ENCODE data around the gene RGS3.

RGS3 gene

DNA sequence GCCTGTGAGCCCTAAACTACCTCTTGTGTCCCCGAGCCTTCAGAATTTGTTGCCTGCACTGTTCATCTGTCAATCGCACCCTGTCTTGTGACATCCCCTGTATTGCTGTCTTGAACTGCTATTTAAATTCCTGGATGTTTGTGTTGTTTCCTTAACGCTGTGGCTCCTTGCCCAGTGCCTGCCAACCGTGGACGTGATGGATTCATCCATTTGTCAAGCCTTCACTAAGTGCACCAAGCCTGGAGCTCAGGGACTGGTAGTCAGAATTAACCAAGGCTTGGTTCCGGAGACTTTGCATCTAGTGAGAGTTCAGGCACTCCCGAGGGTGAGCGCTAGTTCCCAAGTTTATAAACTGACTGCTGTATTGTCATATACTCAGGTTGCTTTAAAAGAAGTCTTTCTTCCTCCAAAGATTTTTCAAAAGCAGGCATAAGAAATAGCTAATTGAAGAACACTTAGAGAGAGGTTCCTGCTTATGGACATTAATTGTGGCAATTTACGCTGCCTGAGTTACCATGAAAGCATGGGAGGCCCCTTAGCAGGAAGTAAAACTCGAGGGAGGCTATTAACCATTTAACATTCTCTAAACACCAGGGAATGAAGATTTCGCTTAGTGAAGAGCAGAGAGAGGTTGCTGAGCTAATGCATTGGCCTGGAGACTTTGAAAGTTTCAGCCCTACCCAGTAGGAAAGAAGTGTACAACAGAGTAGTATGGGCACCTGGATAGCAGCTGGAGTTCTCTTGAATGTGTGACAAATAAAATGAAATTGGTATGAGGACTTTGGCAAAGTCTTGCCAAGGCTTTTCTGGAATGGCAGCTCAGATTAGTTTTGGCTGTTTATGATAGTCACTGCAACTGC is 29.0 kb downstream of the RGS3 start:
- no peak for DNase-seq

DNA sequence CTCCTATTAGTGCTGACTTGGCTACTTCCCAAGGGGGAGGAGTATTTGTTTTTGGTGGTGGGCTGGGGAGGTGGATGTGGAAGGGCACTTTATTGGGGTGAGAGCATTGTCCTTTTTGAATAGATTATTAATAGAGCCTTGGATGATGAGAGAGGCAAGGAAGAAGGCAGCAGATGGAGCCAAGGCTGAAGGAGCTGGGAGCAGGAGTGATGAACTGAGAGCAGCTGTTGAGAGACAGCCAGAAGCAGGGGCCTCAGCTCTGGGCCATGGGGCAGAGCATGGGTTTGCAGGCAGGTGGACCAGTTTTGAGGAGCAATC is 29.6 kb downstream of the RGS3 start:
- no peak for DNase-seq

DNA sequence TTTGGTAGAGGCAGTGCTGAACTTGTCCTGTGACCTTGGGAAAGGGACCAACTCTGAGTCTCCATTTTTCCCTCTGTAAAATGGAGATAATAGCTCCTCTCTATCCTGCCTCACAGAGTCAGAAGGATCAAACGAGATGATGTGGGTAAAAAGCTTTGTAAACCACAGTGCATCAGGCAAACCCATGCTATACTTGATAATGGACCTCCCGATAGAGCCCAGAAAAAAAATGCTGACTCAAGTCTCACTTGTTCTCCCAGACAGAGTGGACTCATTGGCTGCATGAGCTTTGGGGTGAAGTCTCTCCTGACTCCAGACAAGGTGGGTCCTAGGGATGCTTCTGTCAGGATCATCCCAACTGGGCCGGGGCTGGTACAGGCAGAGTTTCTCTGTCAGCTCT is 32.0 kb downstream of the RGS3 start:
- no peak for DNase-seq

DNA sequence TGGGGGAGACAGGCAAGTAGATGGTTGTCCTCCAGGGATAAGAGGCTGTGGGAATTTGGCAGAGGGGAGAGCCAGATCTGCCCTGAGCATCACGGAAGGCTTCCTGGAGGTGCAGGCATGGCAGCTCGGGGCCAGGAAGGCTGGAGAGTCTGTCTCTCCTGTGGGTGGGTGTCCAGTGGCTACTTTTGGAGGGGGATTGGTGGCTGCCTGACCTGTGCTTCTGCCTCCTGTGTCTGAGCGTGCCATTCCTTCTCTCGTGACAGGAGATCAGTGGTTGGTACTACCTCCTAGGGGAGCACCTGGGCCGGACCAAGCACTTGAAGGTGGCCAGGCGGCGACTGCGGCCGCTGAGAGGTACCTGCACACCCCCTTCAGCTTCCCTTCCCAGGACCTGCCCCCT is 33.5 kb downstream of the RGS3 start:
- no peak for DNase-seq

GRCh38 chr9:113499153-113499875 is 35.8 kb downstream of the RGS3 start:
- no peak for DNase-seq

- no peak for DNase-seq
Observed at GRCh38 chr9:113499876-113500497, 36.5 kb downstream of the RGS3 start.

- DNase-seq, result no peak
Observed at GRCh38 chr9:113501129-113501686, 37.7 kb downstream of the RGS3 start.

GRCh38 chr9:113501852-113502251 is 38.3 kb downstream of the RGS3 start:
- no peak for DNase-seq

DNA sequence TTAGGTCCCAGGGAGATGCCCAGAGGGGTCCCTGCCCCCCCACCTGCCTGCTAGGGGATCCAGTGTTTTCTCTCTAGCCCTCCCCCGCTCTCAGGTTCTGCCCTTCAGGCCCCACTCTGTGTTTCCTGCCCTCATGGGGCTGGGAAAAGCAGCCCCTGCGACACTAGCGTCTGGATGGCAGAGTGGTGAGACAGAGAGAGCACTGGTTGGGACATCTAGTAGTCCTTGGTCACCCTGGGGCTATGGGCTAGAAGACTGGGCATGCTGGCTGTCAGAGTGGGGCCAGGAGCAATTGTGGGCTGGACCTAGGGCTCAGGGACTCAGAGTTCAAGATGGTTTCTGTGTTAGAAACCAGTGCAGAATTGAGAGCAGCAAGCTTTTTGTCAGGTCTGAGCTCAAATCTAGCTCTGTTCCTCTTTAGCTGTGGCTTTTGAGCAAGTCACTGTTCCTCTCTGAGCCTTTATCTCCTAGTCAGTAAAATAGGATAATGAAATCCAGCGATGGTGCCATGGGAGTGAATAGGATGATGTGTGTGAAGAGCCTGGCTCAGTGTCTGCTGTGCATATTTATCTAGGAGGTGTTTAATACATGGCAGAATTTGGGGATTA is 39.0 kb downstream of the RGS3 start:
- no peak for DNase-seq

GRCh38 chr9:113503131-113503541 is 39.6 kb downstream of the RGS3 start:
- DNase-seq, result no peak

GRCh38 chr9:113503613-113504211 is 40.2 kb downstream of the RGS3 start:
- no peak for DNase-seq

DNA sequence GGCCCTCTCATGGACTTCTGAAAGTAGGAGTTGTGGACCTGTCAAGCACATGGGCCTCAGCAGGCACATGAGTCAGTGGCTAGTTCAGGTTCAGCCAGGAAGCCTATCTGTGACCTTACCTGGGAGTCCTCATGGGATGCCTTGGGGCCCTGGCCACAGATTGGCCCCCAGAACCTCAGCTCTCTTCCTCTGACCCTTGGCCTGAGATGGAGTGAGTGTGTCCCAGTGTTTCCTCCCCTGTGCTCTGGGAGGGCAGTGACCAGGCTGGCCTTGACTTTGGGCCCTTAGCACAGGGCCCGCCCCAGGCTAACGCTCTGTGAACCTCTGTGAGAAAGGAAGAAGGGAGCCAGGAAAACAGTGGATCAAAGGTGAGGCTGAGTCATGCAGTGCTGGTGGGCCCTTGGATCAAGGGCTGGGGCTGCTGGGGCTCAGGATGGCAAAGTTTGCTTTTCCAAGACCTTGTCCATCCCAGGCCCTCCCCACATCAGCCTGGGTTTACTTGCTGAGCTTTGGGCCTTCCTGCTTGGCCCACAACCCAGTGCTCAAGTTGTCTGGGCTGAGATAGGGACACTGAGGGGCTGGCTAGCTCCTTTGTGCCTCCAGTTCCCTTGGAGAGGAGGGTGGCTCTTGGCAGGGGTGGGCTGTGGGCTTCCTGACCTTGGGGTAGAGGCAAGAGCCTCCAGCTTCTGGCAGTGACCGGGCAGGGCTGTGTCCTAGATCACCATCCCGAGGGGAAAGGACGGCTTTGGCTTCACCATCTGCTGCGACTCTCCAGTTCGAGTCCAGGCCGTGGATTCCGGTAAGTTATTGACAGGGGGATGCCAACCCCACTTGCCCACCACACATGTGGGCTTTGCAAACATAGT is 41.4 kb downstream of the RGS3 start:
- DNase-seq, result no peak

GRCh38 chr9:113506090-113506589 is 42.6 kb downstream of the RGS3 start:
- DNase-seq, result no peak

- no peak for DNase-seq
Observed at GRCh38 chr9:113507256-113507655, 43.7 kb downstream of the RGS3 start.

GRCh38 chr9:113508111-113508749 is 44.7 kb downstream of the RGS3 start:
- no peak for DNase-seq

DNA sequence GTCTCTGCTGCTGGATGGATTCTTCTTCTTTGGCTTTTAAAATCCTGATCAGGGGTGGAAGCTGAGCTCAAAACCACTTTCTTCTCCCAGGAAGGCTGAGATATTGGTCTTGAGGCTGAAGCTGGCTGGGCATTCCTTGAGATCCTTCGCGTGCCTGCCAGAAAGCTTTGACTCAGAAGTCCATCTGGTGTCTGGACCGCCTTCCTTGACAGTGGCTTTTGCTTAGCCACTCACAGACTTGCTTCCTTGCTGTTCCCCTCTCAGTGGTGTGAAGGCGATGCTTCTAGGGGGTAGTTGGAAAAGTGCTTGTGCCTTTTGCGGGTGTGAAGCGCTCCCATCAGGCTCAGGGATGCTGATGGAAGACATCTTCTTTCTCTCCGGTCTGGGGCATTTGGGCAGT is 45.9 kb downstream of the RGS3 start:
- no peak for DNase-seq

GRCh38 chr9:113511047-113511521 is 47.6 kb downstream of the RGS3 start:
- DNase-seq, result no peak

DNA sequence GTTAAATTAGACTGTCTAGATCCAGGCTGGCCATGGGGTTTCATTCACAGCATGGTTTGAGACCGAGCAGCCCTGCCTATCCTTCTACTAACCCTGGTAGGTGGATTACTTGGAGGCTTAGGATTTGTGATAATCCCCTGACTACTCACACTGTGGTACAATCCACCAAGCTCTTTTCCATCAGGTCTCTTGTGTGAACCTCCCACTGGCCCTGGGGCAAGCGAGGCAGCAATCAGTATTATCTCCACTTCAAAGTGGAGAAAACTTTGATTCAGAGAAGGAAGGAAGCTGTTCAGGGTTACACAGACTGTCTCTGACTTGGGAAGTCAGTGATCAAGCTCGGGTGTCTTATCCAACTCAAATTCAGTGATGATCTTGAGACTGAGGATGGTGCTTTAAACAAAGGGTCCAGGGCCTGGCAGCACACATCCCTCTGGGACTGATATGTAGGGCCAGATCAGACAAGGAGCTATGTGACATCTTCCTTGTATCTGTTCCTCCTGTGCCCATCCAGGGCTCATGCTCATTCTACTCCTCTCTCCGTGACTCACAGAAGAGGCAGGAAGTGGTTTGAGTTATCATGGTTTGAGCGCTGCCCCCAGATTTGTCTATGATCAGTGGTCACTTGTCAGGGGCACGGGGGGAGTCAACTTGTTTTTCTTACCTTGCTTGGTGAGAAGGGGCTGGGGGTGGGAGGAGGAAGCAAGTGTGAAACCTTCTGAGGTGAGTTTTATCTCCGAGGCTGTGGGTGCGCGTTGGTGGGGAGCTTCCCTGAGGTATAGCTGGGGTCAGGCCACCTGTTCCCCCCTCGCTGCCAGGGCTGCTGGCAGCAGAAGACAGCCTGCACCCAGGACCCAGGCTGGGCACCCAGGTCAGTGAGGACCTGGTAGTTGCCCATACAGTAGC is 48.6 kb downstream of the RGS3 start:
- DNase-seq, result peak; percentile 68 to 78

DNA sequence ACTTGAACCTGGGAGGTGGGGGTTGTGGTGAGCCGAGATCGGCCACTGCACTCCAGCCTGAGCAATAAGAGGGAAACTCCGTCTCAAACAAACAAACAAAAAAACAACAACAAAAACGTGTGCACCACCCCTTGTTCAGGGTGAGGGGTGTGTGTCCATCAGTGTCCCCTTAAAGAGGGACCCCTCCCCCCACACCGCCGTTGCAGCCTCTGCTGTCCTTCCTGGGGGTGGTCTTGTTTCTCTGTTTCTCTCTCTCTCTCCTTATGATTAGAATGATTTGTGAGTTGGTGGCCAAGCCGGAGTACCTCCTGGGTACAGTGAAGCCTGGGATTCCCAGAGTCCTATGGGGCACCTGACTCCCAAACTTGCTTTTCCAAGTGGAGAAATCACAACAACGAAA is 49.6 kb downstream of the RGS3 start:
- DNase-seq, result no peak

- no peak for DNase-seq
Observed at GRCh38 chr9:113513536-113513935, 50.0 kb downstream of the RGS3 start.
